HepG2 (cell line): ENCODE data around the gene PCDHGA1. TPM values are rescaled to one million over a fixed set of nuclear protein-coding genes. Genes with fewer than 3 reads are reported as not detected.
A peak's percentile ranks its signal among the peaks of the same experiment; 100 is the strongest.

Source experiments
- ATAC-seq: fragments of 200-7000 bp; cut with Tn5 transposase; 3 replicates; pipeline ENCODE4 v1.9.1; 2020; ENCODE audit warnings: mild to moderate bottlenecking, moderate library complexity
- BruUV-seq: library from RNA; stranded (reverse); fragments of 400-500 nt; replicated peaks from 2 replicates; lab custom pipeline; 2021; lab: Mats Ljungman, UMichigan
- CTCF ChIA-PET: fragments of 300-600 bp; formaldehyde crosslinking; extraction: SDS; loops from one replicate; lab custom pipeline; 2021; ENCODE audit warnings: low total read pairs, inconsistent platforms, low intra/inter-chr PET ratio; lab: Yijun Ruan, JAX
- POLR2A ChIA-PET: fragments of 350-600 bp; sonication (Branson Sonifier 250); formaldehyde crosslinking; loops from one replicate; lab custom pipeline; 2020; ENCODE audit warnings: antibody characterized with exemption, inconsistent platforms; lab: Yijun Ruan, JAX
- DNase-seq: peaks from one replicate; pipeline ENCODE4 v3.0.0-alpha.2; 2015; ENCODE audit warnings: low spot score
- FAIRE-seq: peaks from 3 replicates; lab custom pipeline; 2011; peaks lifted over from hg19 to GRCh38; lab: Jason Lieb, UNC
- H2AFZ ChIP-seq: one replicate; pipeline ENCODE4 v1.6.1; 2011; ENCODE audit warnings: low read length, inconsistent platforms
- H3K27ac ChIP-seq: fragments of 300-600 bp; 3 replicates; pipeline ENCODE4 v1.8.0; 2011; ENCODE audit warnings: mixed run types, mild to moderate bottlenecking, mixed read lengths, low read length, inconsistent platforms; ENCODE audit not compliant: insufficient read depth; ENCODE audit errors: extremely low read length
- H3K27me3 ChIP-seq, 2 experiments: fragments of 200-600 bp in 1 of 2; 2 replicates in 1 of 2; 3 replicates in 1 of 2; pipeline versions ENCODE4 v1.6.0 to v1.8.0; 2011; ENCODE audit warnings: low read length in 2 of 2, mild to moderate bottlenecking in 2 of 2, moderate library complexity in 2 of 2, inconsistent platforms in 1 of 2; ENCODE audit not compliant: insufficient read depth in 2 of 2, control insufficient read depth in 1 of 2
- H3K36me3 ChIP-seq, 2 experiments: fragments of 200-600 bp in 1 of 2; replicated peaks in 1 of 2; 2 replicates in 1 of 2; 3 replicates in 1 of 2; pipeline versions ENCODE4 v1.5.1 to v1.8.0; 2011; ENCODE audit warnings: low read length in 2 of 2, inconsistent platforms in 1 of 2; ENCODE audit not compliant: insufficient read depth in 2 of 2, control insufficient read depth in 1 of 2
- H3K4me1 ChIP-seq: 2 replicates; pipeline ENCODE4 v1.5.1; 2012; ENCODE audit warnings: low read length, inconsistent platforms; ENCODE audit not compliant: insufficient read depth
- H3K4me2 ChIP-seq: 2 replicates; pipeline ENCODE4 v1.6.0; 2011; ENCODE audit warnings: low read depth, low read length, inconsistent platforms
- H3K4me3 ChIP-seq, 3 experiments: fragments of 200-600 bp in 1 of 3; sonication (generic), shearing (Covaris generic) in 1 of 3; replicated peaks in 1 of 3; 2 replicates each; pipeline ENCODE4 v1.5.1; 2011 to 2016; ENCODE audit warnings: low read length in 3 of 3, inconsistent platforms in 2 of 3, low read depth in 2 of 3, mild to moderate bottlenecking in 2 of 3, control low read depth in 1 of 3, mixed read lengths in 1 of 3; ENCODE audit not compliant: insufficient read depth in 1 of 3
- H3K79me2 ChIP-seq: one replicate; pipeline ENCODE4 v1.6.1; 2011; ENCODE audit warnings: low read length, inconsistent platforms; ENCODE audit not compliant: insufficient read depth
- H3K9ac ChIP-seq: 2 replicates; pipeline ENCODE4 v1.6.0; 2011; ENCODE audit warnings: mild to moderate bottlenecking, low read depth, low read length, inconsistent platforms; ENCODE audit not compliant: insufficient read depth
- H3K9me3 ChIP-seq: 2 replicates; pipeline ENCODE4 v1.5.1; 2012; ENCODE audit warnings: mild to moderate bottlenecking, low read length
- H4K20me1 ChIP-seq: 2 replicates; pipeline ENCODE4 v1.6.0; 2011; ENCODE audit warnings: inconsistent platforms, mild to moderate bottlenecking, low read length, moderate library complexity; ENCODE audit not compliant: insufficient read depth
- CHCHD3 ChIP-seq: sonication (generic); formaldehyde crosslinking; IDR thresholded peaks from 2 replicates; pipeline ENCODE4 v1.8.0; 2022; ENCODE audit warnings: mild to moderate bottlenecking, missing genetic modification reagents, moderate library complexity
- ELF1 ChIP-seq: sonication (generic); formaldehyde crosslinking; IDR thresholded peaks from 2 replicates; pipeline ENCODE4 v1.4.0; 2020; ENCODE audit warnings: missing genetic modification reagents
- ELF3 ChIP-seq: IDR thresholded peaks from 2 replicates; pipeline ENCODE4 v1.6.1; 2016; ENCODE audit warnings: missing genetic modification reagents, missing compliant biosample characterization
- ETV5 ChIP-seq: IDR thresholded peaks from 2 replicates; pipeline ENCODE4 v1.6.1; 2018; ENCODE audit warnings: missing biosample characterization, missing genetic modification reagents, inconsistent platforms, borderline replicate concordance
- GABPA ChIP-seq, 2 experiments: IDR thresholded peaks; 2 replicates each; pipeline ENCODE4 v1.6.1; 2011 to 2016; ENCODE audit warnings: low read depth in 2 of 2, low read length in 1 of 2, missing biosample characterization in 1 of 2, missing genetic modification characterization in 1 of 2
- GABPB1 ChIP-seq: IDR thresholded peaks from 2 replicates; pipeline ENCODE4 v1.6.1; 2016; ENCODE audit warnings: mild to moderate bottlenecking, missing genetic modification reagents, moderate library complexity, missing compliant biosample characterization
- HIC2 ChIP-seq: sonication (generic); formaldehyde crosslinking; IDR thresholded peaks from 2 replicates; pipeline ENCODE4 v1.9.0; 2022; ENCODE audit warnings: low read depth, missing genetic modification reagents
- IKZF4 ChIP-seq: sonication (generic); formaldehyde crosslinking; IDR thresholded peaks from 2 replicates; pipeline ENCODE4 v1.5.1; 2020; ENCODE audit warnings: borderline replicate concordance, mild to moderate bottlenecking, low read depth, missing genetic modification reagents; ENCODE audit errors: not compliant biosample characterization
- PHF21A ChIP-seq: sonication (generic); formaldehyde crosslinking; IDR thresholded peaks from 2 replicates; pipeline ENCODE4 v1.5.0; 2020; ENCODE audit warnings: mild to moderate bottlenecking, missing genetic modification reagents
- SAP130 ChIP-seq: IDR thresholded peaks from 2 replicates; pipeline ENCODE4 v1.6.1; 2016; ENCODE audit warnings: low read depth
- SRF ChIP-seq: IDR thresholded peaks from 2 replicates; pipeline ENCODE4 v1.6.1; 2011; ENCODE audit warnings: mild to moderate bottlenecking, low read depth, low read length, moderate library complexity
- TFDP1 ChIP-seq: IDR thresholded peaks from 2 replicates; pipeline ENCODE4 v1.6.1; 2016; ENCODE audit warnings: missing compliant biosample characterization, missing genetic modification reagents, borderline replicate concordance
- ZBTB39 ChIP-seq: sonication (generic); formaldehyde crosslinking; IDR thresholded peaks from 2 replicates; pipeline ENCODE4 v1.5.0; 2020; ENCODE audit warnings: missing genetic modification reagents
- ZMYM4 ChIP-seq: sonication (generic); formaldehyde crosslinking; IDR thresholded peaks from 2 replicates; pipeline ENCODE4 v1.8.1; 2023; ENCODE audit warnings: mild to moderate bottlenecking, missing genetic modification reagents
- ZNF557 ChIP-seq: sonication (generic); formaldehyde crosslinking; IDR thresholded peaks from 2 replicates; pipeline ENCODE4 v1.4.0; 2020; ENCODE audit warnings: missing genetic modification reagents
- ZNF670 ChIP-seq: sonication (generic); formaldehyde crosslinking; IDR thresholded peaks from 2 replicates; pipeline ENCODE4 v1.8.0; 2022; ENCODE audit warnings: mild to moderate bottlenecking, missing genetic modification reagents, borderline replicate concordance
- WGBS: methylation state at CpG from one replicate; pipeline ENCODE4 v1.1.6; 2017; ENCODE audit warnings: low lambda C conversion rate; 5-methylcytosine and 5-hydroxymethylcytosine counted together
- in situ Hi-C: cut with HindIII; loops from 2 replicates; pipeline ENCODE4 v1.10.0; 2017; ENCODE audit warnings: low pct_unique_long_range_greater_than_20kb; ENCODE audit not compliant: extremely low pct_ligation_motif_present
- intact Hi-C: fragments of 100-400 bp; cut with micrococcal nuclease; formaldehyde crosslinking; loops from one replicate; pipeline ENCODE4 v1.10.0; 2022; ENCODE audit not compliant: unreplicated experiment
- polyA plus RNA-seq, 8 experiments: library from polyadenylated mRNA; depleted of rRNA in 3 of 8; stranded (reverse) in 7 of 8; unstranded in 1 of 8; fragments of >200 nt; fragmentation: Illumina TruSeq in 4 of 8; extraction: Trizol in 4 of 8; gene quantifications; 2 replicates each; pipeline versions ENCODE4 v1.2.1 to v1.2.3, GENCODE V29; 2011 to 2016; ENCODE audit warnings: low read depth in 4 of 8, missing spikeins in 1 of 8, mixed read lengths in 1 of 8; ENCODE audit not compliant: insufficient read depth in 1 of 8
- total RNA-seq, 5 experiments: library from RNA; depleted of rRNA; stranded (reverse); fragments of >200 nt; fragmentation: Illumina TruSeq; extraction: Trizol; gene quantifications; 2 replicates each; pipeline ENCODE4 v1.2.3, GENCODE V29; 2016; ENCODE audit warnings: low read depth in 1 of 5
- TF ChIP-seq, protein P1 (sequence below): sonication (generic); formaldehyde crosslinking; IDR thresholded peaks from 2 replicates; pipeline ENCODE4 v1.8.1; 2023; ENCODE audit warnings: mild to moderate bottlenecking, moderate library complexity, missing genetic modification reagents

PCDHGA1 gene
- total and polyA plus RNA-seq, 2 of the 13 experiments (the other 11 are each of a cell fraction or from before 2014, with no cell fraction given) = 0.31 to 0.40 TPM

- TF ChIP-seq ETV5 (peak; percentile 54; the same call in 1 of the 2 replicates), PHF21A (CRISPR knock-in tag) (0 out of 2 replicates have a peak, but pooled peaks have one; percentile 23), SAP130 (CRISPR knock-in tag) (peak; percentile 47), SRF (peak; percentile 36; the same call in 1 of the 2 replicates), ZNF557 (CRISPR knock-in tag) (no peak), GABPA (IDR thresholded peaks at IDR 0.05; ENCODE audit: low read depth, low read length) (no peak), GABPA (CRISPR knock-in tag; IDR thresholded peaks at IDR 0.05; ENCODE audit: low read depth) (peak; percentile 74), GABPB1 (CRISPR knock-in tag) (peak; percentile 61; the same call in 1 of the 2 replicates), ZMYM4 (CRISPR knock-in tag) (peak; percentile 60; the same call in 1 of the 2 replicates), ELF3 (CRISPR knock-in tag) (peak; percentile 71), ELF1 (CRISPR knock-in tag) (peak; percentile 48; the same call in 1 of the 2 replicates)
- TF ChIP-seq, protein P1, sequence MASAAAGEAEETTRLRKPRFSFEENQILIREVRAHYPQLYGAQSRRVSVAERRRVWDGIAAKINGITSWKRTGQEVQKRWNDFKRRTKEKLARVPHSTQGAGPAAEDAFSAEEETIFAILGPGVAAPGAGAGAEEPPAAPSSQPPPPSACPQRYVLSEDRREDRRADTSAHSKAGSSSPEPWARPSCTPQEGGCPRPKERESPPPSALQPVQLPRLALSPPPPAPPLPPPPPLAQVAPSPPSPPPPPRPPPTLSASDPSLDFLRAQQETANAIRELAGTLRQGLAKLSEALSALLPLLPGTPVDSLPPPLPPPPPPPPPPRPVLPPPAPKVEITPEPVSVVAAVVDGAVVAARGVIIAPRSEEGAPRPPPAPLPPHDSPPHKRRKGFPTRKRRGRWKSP (CRISPR knock-in tag) = no peak
Measured at GRCh38 chr5:141349917-141350619, 19.8 kb downstream of the PCDHGA1 start, which contains the start of gene PCDHGB1 (continued).

DNA sequence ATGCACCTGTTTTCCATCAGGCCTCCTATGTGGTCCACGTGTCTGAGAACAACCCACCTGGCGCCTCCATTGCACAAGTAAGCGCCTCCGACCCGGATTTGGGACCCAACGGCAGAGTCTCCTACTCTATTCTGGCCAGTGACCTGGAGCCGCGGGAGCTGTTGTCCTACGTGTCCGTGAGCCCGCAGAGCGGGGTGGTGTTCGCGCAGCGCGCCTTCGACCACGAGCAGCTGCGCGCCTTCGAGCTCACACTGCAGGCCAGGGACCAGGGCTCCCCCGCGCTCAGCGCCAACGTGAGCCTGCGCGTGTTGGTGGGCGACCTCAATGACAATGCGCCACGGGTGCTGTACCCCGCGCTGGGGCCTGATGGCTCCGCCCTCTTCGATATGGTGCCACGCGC lies 21.3 kb downstream of the PCDHGA1 start:
- BruUV-seq = no TSS peak
- ChIA-PET CTCF (no interaction called here), POLR2A (no interaction called here)
- peaks cover 15% of the 10 kb centered on the region for H3K9me3 ChIP-seq
- intact Hi-C loops = loop anchor here (10.0 kb wide), 1 partner anchor 173 kb away; no protein-coding TSS in a partner anchor
- H3K4me2 ChIP-seq = no peak overlapping the region
- no peak for ATAC-seq
- no peak overlapping the region for H3K27ac ChIP-seq
- no peaks in the 10 kb centered on the region for H4K20me1 ChIP-seq
- no peak overlapping the region for H2AFZ ChIP-seq
- no peaks in the 10 kb centered on the region for H3K79me2 ChIP-seq
- H3K9ac ChIP-seq = no peak overlapping the region
- 86% methylated on average over 10 of the region's 36 CpGs for WGBS
- no peak for FAIRE-seq
- no peaks in the 10 kb centered on the region; the same call in 1 of the 2 replicates for H3K4me1 ChIP-seq
- H3K36me3 ChIP-seq = no peaks in the 10 kb centered on the region
- no peak for DNase-seq
- H3K27me3 ChIP-seq = no peaks in the 10 kb centered on the region; a peak in 1 of 5 replicates
- in situ Hi-C loops = loop anchor here (10.0 kb wide), 1 partner anchor 173 kb away; no protein-coding TSS in a partner anchor
- no peak overlapping the region for H3K4me3 ChIP-seq
- TF ChIP-seq ZBTB39 (CRISPR knock-in tag) (no peak), CHCHD3 (CRISPR knock-in tag) (no peak), IKZF4 (no peak), ZNF670 (CRISPR knock-in tag) (no peak), TFDP1 (no peak), HIC2 (CRISPR knock-in tag) (no peak)
